ENCODE results near the gene CHCHD3.
"Not testable (repeated sequence)": the region's sequence is repeated elsewhere in the genome, so short reads cannot be mapped to it uniquely, and the experiment has no call there.

CHCHD3 gene

GRCh38 chr7:132899833-132900232, 182.1 kb downstream of the CHCHD3 start:
- Histone ChIP-seq H3K4me1 (ENCODE audit: low read length) (no peaks in the 10 kb centered on the region), H3K9me3 (ENCODE audit: insufficient read depth, low read length) (no peaks in the 10 kb centered on the region), H2AFZ (ENCODE audit: low read depth, low read length) (no peak overlapping the region), H3K79me2 (ENCODE audit: low read length) (no peaks in the 10 kb centered on the region), H3K27me3 (ENCODE audit: low read depth, low read length) (no peaks in the 10 kb centered on the region), H3K9ac (ENCODE audit: low read length) (no peak overlapping the region), H3K36me3 (replicated peaks; ENCODE audit: low read depth, low read length) (peaks cover 10% of the 10 kb centered on the region), H4K20me1 (ENCODE audit: insufficient read depth, low read length) (no peaks in the 10 kb centered on the region), H3K27ac (ENCODE audit: low read length) (no peak overlapping the region), H3K4me2 (ENCODE audit: low read length) (no peak overlapping the region), H3K4me3 (ENCODE audit: low read length) (no peak overlapping the region)
- TF ChIP-seq CTCF (IDR thresholded peaks at IDR 0.05; ENCODE audit: low read depth, low read length) (peak; percentile 24; the same call in 1 of the 2 replicates), EZH2phosphoT487 (IDR thresholded peaks at IDR 0.05; ENCODE audit: low read depth) (no peak)

- not testable (repeated sequence) for H3K27ac ChIP-seq (ENCODE audit: low read length); H3K4me2 ChIP-seq (ENCODE audit: low read length); H3K9ac ChIP-seq (ENCODE audit: low read length); H4K20me1 ChIP-seq (ENCODE audit: insufficient read depth, low read length); H3K79me2 ChIP-seq (ENCODE audit: low read length); H3K4me1 ChIP-seq (ENCODE audit: low read length); H3K4me3 ChIP-seq (ENCODE audit: low read length); H3K27me3 ChIP-seq (ENCODE audit: low read depth, low read length); H2AFZ ChIP-seq (ENCODE audit: low read depth, low read length); H3K36me3 ChIP-seq (replicated peaks; ENCODE audit: low read depth, low read length); H3K9me3 ChIP-seq (ENCODE audit: insufficient read depth, low read length)
Measured at GRCh38 chr7:132898641-132899175, 183.2 kb downstream of the CHCHD3 start.

GRCh38 chr7:132897093-132897687, 184.7 kb downstream of the CHCHD3 start:
- H3K4me2 ChIP-seq (ENCODE audit: low read length), result no peak overlapping the region
- H4K20me1 ChIP-seq (ENCODE audit: insufficient read depth, low read length), result no peaks in the 10 kb centered on the region
- no peak for TF ChIP-seq EZH2phosphoT487 (IDR thresholded peaks at IDR 0.05; ENCODE audit: low read depth)
- TF ChIP-seq CTCF (IDR thresholded peaks at IDR 0.05; ENCODE audit: low read depth, low read length), result no peak
- H3K4me3 ChIP-seq (ENCODE audit: low read length), result no peak overlapping the region
- H3K27ac ChIP-seq (ENCODE audit: low read length), result no peak overlapping the region
- H3K4me1 ChIP-seq (ENCODE audit: low read length), result no peaks in the 10 kb centered on the region
- H3K79me2 ChIP-seq (ENCODE audit: low read length), result no peaks in the 10 kb centered on the region
- no peak overlapping the region for H3K9ac ChIP-seq (ENCODE audit: low read length)
- H3K27me3 ChIP-seq (ENCODE audit: low read depth, low read length), result no peaks in the 10 kb centered on the region
- peaks cover 11% of the 10 kb centered on the region for H3K36me3 ChIP-seq (replicated peaks; ENCODE audit: low read depth, low read length)
- H3K9me3 ChIP-seq (ENCODE audit: insufficient read depth, low read length), result no peaks in the 10 kb centered on the region
- no peak overlapping the region for H2AFZ ChIP-seq (ENCODE audit: low read depth, low read length)

GRCh38 chr7:132895231-132895630, 186.7 kb downstream of the CHCHD3 start:
- no peak overlapping the region for H3K9ac ChIP-seq (ENCODE audit: low read length)
- H3K27ac ChIP-seq (ENCODE audit: low read length), result no peak overlapping the region
- peaks cover 11% of the 10 kb centered on the region for H3K36me3 ChIP-seq (replicated peaks; ENCODE audit: low read depth, low read length)
- no peaks in the 10 kb centered on the region for H3K9me3 ChIP-seq (ENCODE audit: insufficient read depth, low read length)
- no peaks in the 10 kb centered on the region for H3K79me2 ChIP-seq (ENCODE audit: low read length)
- no peaks in the 10 kb centered on the region for H3K4me1 ChIP-seq (ENCODE audit: low read length)
- TF ChIP-seq CTCF (IDR thresholded peaks at IDR 0.05; ENCODE audit: low read depth, low read length) (no peak), EZH2phosphoT487 (IDR thresholded peaks at IDR 0.05; ENCODE audit: low read depth) (no peak)
- H3K27me3 ChIP-seq (ENCODE audit: low read depth, low read length), result no peaks in the 10 kb centered on the region
- no peak overlapping the region for H3K4me3 ChIP-seq (ENCODE audit: low read length)
- peaks cover 4% of the 10 kb centered on the region; the same call in 1 of the 2 replicates for H4K20me1 ChIP-seq (ENCODE audit: insufficient read depth, low read length)
- no peak overlapping the region for H3K4me2 ChIP-seq (ENCODE audit: low read length)
- no peak overlapping the region for H2AFZ ChIP-seq (ENCODE audit: low read depth, low read length)
